Glutamatergic neuron (in vitro differentiated cells): ENCODE results near the gene ZNF831. TPM values are rescaled to one million over a fixed set of nuclear protein-coding genes. Genes with fewer than 3 reads are reported as not detected.

Experiments
- DNase-seq: peaks from one replicate; pipeline ENCODE4 v3.0.0; 2022
- H3K27ac Mint-ChIP-seq: one replicate; pipeline ENCODE4 v1.8.0; 2020; ENCODE audit warnings: mild to moderate bottlenecking, mixed read lengths, inconsistent platforms; ENCODE audit not compliant: unreplicated experiment
- H3K27me3 Mint-ChIP-seq: one replicate; pipeline ENCODE4 v1.8.0; 2020; ENCODE audit warnings: mild to moderate bottlenecking, moderate library complexity, mixed read lengths, inconsistent platforms; ENCODE audit not compliant: unreplicated experiment
- H3K36me3 Mint-ChIP-seq: one replicate; pipeline ENCODE4 v1.8.0; 2020; ENCODE audit warnings: mild to moderate bottlenecking, mixed read lengths, inconsistent platforms; ENCODE audit not compliant: unreplicated experiment
- H3K4me1 Mint-ChIP-seq: one replicate; pipeline ENCODE4 v1.8.0; 2020; ENCODE audit warnings: mild to moderate bottlenecking, low read depth, mixed read lengths, inconsistent platforms; ENCODE audit not compliant: unreplicated experiment
- H3K4me3 Mint-ChIP-seq: one replicate; pipeline ENCODE4 v1.8.0; 2020; ENCODE audit warnings: mild to moderate bottlenecking, mixed read lengths, inconsistent platforms; ENCODE audit not compliant: unreplicated experiment
- H3K9me3 Mint-ChIP-seq: one replicate; pipeline ENCODE4 v1.8.0; 2020; ENCODE audit warnings: mild to moderate bottlenecking, moderate library complexity, mixed read lengths, inconsistent platforms; ENCODE audit not compliant: unreplicated experiment
- total RNA-seq: library from RNA; stranded (reverse); fragmentation: NEBNext Ultra II Directional; extraction: Animal tissue kit (Norgen Biotek cat#: 25700); gene quantifications from one replicate; pipeline ENCODE4 v1.2.1, GENCODE V29; 2021; ENCODE audit not compliant: unreplicated experiment
- TF ChIP-seq, protein P1 (sequence below): fragments of 200-600 bp; sonication (generic); IDR thresholded peaks from one replicate; pipeline ENCODE4 v1.5.0; 2021; ENCODE audit not compliant: partially characterized antibody, unreplicated experiment

ZNF831 gene
- total RNA-seq, 1 donor from 2014 or later, result not detected

DNA sequence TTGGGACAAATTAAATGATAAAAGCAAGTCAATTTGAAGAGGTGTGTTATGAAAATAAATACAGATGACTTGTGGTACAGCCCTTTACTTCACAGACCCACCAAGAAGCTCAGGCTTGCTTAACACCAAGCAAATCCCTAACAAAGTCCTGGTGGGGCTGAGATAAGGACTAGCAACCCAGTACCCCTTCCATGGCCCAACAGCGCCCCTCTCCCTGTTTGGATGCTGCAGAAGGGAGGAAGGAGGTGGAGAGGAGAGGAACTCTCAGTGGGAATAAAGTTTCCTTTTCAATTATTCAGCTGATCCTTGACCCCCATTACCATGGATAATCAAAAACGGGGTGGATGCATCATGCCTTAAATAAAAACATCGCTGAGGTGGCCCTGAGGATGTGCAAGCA is 4.5 kb upstream of the ZNF831 start:
- H3K27ac Mint-ChIP-seq, result no peak overlapping the region
- no peaks in the 10 kb centered on the region for H3K27me3 Mint-ChIP-seq
- DNase-seq, result no peak

DNA sequence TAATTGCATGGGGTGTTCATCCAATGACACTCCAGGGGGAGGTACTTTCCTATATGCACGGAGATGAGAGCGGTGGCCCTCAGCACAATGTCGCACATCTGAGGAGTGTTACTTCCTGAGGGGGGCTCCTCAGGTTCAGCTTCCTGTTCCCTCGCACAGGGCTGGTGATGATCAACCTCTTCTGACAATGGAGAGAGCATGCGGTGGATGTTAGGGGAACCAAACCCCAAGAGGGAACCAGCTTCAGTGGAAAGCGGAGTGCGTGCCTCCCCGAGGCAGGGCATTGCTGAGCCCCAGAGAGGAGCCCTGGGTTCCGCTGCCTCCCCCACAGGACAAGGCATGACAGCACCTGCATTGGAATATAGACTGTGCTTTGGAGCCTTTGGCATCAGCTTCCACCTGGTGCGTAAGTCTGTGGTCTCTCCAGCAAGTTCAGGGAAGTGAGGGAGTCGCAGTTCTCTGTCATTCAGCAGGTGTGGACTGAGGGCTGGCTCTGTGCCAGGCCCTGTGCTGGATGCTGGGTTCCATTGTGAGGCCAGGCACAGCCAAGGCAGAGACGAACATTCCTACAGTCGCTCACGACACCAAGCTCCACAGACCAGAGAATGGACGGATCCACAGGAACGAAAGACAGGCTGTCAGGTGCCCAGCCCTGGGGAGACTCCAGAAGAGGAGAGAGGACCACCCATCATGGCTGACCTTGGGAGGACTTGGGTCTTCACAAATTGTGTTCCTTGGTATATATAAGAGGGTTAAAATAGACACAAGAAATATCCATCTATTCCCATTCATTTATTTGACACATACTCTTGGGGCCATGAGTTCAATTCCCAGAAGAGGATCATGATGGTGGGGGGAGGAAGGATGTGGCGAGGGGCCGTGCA is 3.9 kb upstream of the ZNF831 start:
- TF ChIP-seq, protein P1, sequence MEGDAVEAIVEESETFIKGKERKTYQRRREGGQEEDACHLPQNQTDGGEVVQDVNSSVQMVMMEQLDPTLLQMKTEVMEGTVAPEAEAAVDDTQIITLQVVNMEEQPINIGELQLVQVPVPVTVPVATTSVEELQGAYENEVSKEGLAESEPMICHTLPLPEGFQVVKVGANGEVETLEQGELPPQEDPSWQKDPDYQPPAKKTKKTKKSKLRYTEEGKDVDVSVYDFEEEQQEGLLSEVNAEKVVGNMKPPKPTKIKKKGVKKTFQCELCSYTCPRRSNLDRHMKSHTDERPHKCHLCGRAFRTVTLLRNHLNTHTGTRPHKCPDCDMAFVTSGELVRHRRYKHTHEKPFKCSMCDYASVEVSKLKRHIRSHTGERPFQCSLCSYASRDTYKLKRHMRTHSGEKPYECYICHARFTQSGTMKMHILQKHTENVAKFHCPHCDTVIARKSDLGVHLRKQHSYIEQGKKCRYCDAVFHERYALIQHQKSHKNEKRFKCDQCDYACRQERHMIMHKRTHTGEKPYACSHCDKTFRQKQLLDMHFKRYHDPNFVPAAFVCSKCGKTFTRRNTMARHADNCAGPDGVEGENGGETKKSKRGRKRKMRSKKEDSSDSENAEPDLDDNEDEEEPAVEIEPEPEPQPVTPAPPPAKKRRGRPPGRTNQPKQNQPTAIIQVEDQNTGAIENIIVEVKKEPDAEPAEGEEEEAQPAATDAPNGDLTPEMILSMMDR, result no peak
- Mint-ChIP-seq H3K4me3 (no peak overlapping the region), H3K36me3 (no peaks in the 10 kb centered on the region), H3K27me3 (no peaks in the 10 kb centered on the region), H3K27ac (no peak overlapping the region), H3K4me1 (no peaks in the 10 kb centered on the region), H3K9me3 (peaks cover 2% of the 10 kb centered on the region)
- no peak for DNase-seq

More for the DNA sequence above, 4.5 kb upstream of the ZNF831 start:
- Mint-ChIP-seq H3K4me1 (no peaks in the 10 kb centered on the region), H3K36me3 (no peaks in the 10 kb centered on the region), H3K9me3 (peaks cover 2% of the 10 kb centered on the region), H3K4me3 (no peak overlapping the region)
- TF ChIP-seq, protein P1, result no peak

DNA sequence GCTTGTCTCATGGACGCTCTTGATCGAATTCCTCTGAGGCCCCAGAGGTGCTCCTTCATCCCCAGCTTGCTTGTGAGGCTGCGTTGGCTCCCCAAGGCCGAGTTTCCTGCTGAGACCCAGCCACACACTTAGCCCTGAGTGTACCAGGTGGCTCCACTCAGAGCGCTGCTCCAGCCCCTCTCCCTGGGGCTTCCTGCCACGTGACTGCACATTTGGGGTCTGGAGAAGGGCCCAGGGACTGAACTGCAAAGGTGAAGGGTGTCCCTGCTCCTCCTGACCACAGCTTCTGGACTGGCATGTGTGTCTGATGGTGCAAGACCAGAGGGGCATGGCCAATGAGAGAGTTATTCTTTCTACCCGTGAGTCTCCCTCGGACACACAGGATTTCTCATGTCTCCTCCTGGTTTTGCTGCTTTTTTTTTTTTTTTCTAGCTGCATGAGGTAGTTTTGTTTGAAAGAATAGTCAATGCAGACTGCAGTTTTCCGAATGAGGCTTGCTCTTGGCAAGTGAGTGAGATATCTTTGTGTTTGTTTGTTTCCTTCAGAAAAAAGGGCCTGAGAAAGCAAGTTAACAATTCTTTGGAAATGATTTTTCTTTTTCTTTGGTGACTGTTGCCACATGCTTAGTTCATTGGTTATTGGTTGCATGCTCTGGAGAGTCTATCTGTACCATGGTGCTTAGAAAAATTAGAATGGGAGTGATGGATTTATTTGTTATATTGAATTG is 3.1 kb upstream of the ZNF831 start:
- TF ChIP-seq, protein P1, result no peak
- H3K36me3 Mint-ChIP-seq, result no peaks in the 10 kb centered on the region
- H3K27me3 Mint-ChIP-seq, result no peaks in the 10 kb centered on the region
- H3K27ac Mint-ChIP-seq, result no peak overlapping the region
- DNase-seq, result no peak
- no peak overlapping the region for H3K4me3 Mint-ChIP-seq
- H3K9me3 Mint-ChIP-seq, result peaks cover 2% of the 10 kb centered on the region
- no peaks in the 10 kb centered on the region for H3K4me1 Mint-ChIP-seq

DNA sequence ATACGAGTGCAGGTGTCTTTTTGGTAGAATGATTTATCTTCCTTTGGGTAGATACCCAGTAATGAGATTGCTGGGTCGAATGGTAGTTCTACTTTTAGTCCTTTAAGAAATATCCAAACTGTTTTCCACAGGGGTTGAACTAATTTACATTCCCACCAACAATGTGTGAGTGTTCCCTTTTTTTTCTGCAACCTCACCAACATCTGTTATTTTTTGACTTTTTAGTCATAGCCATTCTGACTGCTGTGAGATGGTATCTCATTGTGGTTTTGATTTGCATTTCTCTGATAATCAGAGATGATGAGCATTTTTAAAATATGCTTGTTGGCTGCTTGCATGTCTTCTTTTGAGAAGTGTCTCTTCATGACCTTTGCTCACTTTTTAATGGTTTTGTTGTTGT is 1.9 kb upstream of the ZNF831 start:
- Mint-ChIP-seq H3K4me3 (no peak overlapping the region), H3K27me3 (no peaks in the 10 kb centered on the region)

More for the DNA sequence above, 1.9 kb upstream of the ZNF831 start:
- H3K27ac Mint-ChIP-seq, result no peak overlapping the region
- no peaks in the 10 kb centered on the region for H3K36me3 Mint-ChIP-seq
- no peak for DNase-seq
- no peaks in the 10 kb centered on the region for H3K4me1 Mint-ChIP-seq
- peaks cover 2% of the 10 kb centered on the region for H3K9me3 Mint-ChIP-seq
- TF ChIP-seq, protein P1, result no peak
